Peyer's patch (tissue), 4 donors: ENCODE data around the gene DHX8.

Experiments used
- POLR2A ChIP-seq, 2 donors: fragments of 450-650 bp; IDR thresholded peaks; one replicate each; pipeline ENCODE4 v1.5.1; 2017; ENCODE audit warnings: antibody characterized with exemption in 2 of 2, mild to moderate bottlenecking in 2 of 2, moderate library complexity in 2 of 2
- TF ChIP-seq, protein P1 (sequence below), 6 experiments: fragments of 450-650 bp in 4 of 6; fragments of 200-600 bp in 2 of 6; sonication (generic) in 1 of 6; IDR thresholded peaks; one replicate each; pipeline ENCODE4 v1.5.1; 2017 to 2019; ENCODE audit warnings: antibody characterized with exemption in 6 of 6, mild to moderate bottlenecking in 3 of 6, moderate library complexity in 1 of 6

DNA sequence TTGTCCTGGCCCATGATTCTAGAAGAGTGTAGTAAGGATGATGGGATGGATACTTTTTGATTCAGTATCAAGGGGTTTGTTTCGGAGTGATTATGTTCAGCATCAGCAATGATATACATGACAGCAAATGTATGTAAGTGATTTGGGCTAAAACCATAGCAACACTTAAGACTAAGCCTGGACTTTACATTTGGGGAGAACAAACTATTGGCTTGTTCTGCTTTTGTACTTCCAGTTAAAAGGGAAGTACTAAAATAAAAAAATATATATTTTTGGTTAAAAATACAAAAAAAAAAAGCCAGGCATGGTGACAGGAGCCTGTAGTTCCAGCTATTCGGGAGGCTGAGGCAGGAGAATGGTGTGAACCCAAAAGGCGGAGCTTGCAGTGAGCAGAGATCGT, 20.5 kb upstream of the DHX8 start:
- TF ChIP-seq POLR2A (IDR thresholded peaks at IDR 0.05), result no peak
- TF ChIP-seq, protein P1, sequence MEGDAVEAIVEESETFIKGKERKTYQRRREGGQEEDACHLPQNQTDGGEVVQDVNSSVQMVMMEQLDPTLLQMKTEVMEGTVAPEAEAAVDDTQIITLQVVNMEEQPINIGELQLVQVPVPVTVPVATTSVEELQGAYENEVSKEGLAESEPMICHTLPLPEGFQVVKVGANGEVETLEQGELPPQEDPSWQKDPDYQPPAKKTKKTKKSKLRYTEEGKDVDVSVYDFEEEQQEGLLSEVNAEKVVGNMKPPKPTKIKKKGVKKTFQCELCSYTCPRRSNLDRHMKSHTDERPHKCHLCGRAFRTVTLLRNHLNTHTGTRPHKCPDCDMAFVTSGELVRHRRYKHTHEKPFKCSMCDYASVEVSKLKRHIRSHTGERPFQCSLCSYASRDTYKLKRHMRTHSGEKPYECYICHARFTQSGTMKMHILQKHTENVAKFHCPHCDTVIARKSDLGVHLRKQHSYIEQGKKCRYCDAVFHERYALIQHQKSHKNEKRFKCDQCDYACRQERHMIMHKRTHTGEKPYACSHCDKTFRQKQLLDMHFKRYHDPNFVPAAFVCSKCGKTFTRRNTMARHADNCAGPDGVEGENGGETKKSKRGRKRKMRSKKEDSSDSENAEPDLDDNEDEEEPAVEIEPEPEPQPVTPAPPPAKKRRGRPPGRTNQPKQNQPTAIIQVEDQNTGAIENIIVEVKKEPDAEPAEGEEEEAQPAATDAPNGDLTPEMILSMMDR (IDR thresholded peaks at IDR 0.05), result no peak
